HepG2 (cell line): ENCODE data around the gene OR8G5. TPM values are rescaled to one million over a fixed set of nuclear protein-coding genes. Genes with fewer than 3 reads are reported as not detected.

Source experiments
- ATAC-seq: fragments of 200-7000 bp; cut with Tn5 transposase; 3 replicates; pipeline ENCODE4 v1.9.1; 2020; ENCODE audit warnings: mild to moderate bottlenecking, moderate library complexity
- BruUV-seq: library from RNA; stranded (reverse); fragments of 400-500 nt; replicated peaks from 2 replicates; lab custom pipeline; 2021; lab: Mats Ljungman, UMichigan
- CTCF ChIA-PET: fragments of 300-600 bp; formaldehyde crosslinking; extraction: SDS; loops from one replicate; lab custom pipeline; 2021; ENCODE audit warnings: low total read pairs, inconsistent platforms, low intra/inter-chr PET ratio; lab: Yijun Ruan, JAX
- POLR2A ChIA-PET: fragments of 350-600 bp; sonication (Branson Sonifier 250); formaldehyde crosslinking; loops from one replicate; lab custom pipeline; 2020; ENCODE audit warnings: antibody characterized with exemption, inconsistent platforms; lab: Yijun Ruan, JAX
- DNase-seq: peaks from one replicate; pipeline ENCODE4 v3.0.0-alpha.2; 2015; ENCODE audit warnings: low spot score
- FAIRE-seq: peaks from 3 replicates; lab custom pipeline; 2011; peaks lifted over from hg19 to GRCh38; lab: Jason Lieb, UNC
- H2AFZ ChIP-seq: one replicate; pipeline ENCODE4 v1.6.1; 2011; ENCODE audit warnings: low read length, inconsistent platforms
- H3K27ac ChIP-seq: fragments of 300-600 bp; 3 replicates; pipeline ENCODE4 v1.8.0; 2011; ENCODE audit warnings: mixed run types, mild to moderate bottlenecking, mixed read lengths, low read length, inconsistent platforms; ENCODE audit not compliant: insufficient read depth; ENCODE audit errors: extremely low read length
- H3K27me3 ChIP-seq, 2 experiments: fragments of 200-600 bp in 1 of 2; 2 replicates in 1 of 2; 3 replicates in 1 of 2; pipeline versions ENCODE4 v1.6.0 to v1.8.0; 2011; ENCODE audit warnings: low read length in 2 of 2, mild to moderate bottlenecking in 2 of 2, moderate library complexity in 2 of 2, inconsistent platforms in 1 of 2; ENCODE audit not compliant: insufficient read depth in 2 of 2, control insufficient read depth in 1 of 2
- H3K36me3 ChIP-seq, 2 experiments: fragments of 200-600 bp in 1 of 2; replicated peaks in 1 of 2; 2 replicates in 1 of 2; 3 replicates in 1 of 2; pipeline versions ENCODE4 v1.5.1 to v1.8.0; 2011; ENCODE audit warnings: low read length in 2 of 2, inconsistent platforms in 1 of 2; ENCODE audit not compliant: insufficient read depth in 2 of 2, control insufficient read depth in 1 of 2
- H3K4me1 ChIP-seq: 2 replicates; pipeline ENCODE4 v1.5.1; 2012; ENCODE audit warnings: low read length, inconsistent platforms; ENCODE audit not compliant: insufficient read depth
- H3K4me2 ChIP-seq: 2 replicates; pipeline ENCODE4 v1.6.0; 2011; ENCODE audit warnings: low read depth, low read length, inconsistent platforms
- H3K4me3 ChIP-seq, 3 experiments: fragments of 200-600 bp in 1 of 3; sonication (generic), shearing (Covaris generic) in 1 of 3; replicated peaks in 1 of 3; 2 replicates each; pipeline ENCODE4 v1.5.1; 2011 to 2016; ENCODE audit warnings: low read length in 3 of 3, inconsistent platforms in 2 of 3, low read depth in 2 of 3, mild to moderate bottlenecking in 2 of 3, control low read depth in 1 of 3, mixed read lengths in 1 of 3; ENCODE audit not compliant: insufficient read depth in 1 of 3
- H3K79me2 ChIP-seq: one replicate; pipeline ENCODE4 v1.6.1; 2011; ENCODE audit warnings: low read length, inconsistent platforms; ENCODE audit not compliant: insufficient read depth
- H3K9ac ChIP-seq: 2 replicates; pipeline ENCODE4 v1.6.0; 2011; ENCODE audit warnings: mild to moderate bottlenecking, low read depth, low read length, inconsistent platforms; ENCODE audit not compliant: insufficient read depth
- H3K9me3 ChIP-seq: 2 replicates; pipeline ENCODE4 v1.5.1; 2012; ENCODE audit warnings: mild to moderate bottlenecking, low read length
- H4K20me1 ChIP-seq: 2 replicates; pipeline ENCODE4 v1.6.0; 2011; ENCODE audit warnings: inconsistent platforms, mild to moderate bottlenecking, low read length, moderate library complexity; ENCODE audit not compliant: insufficient read depth
- DNMT1 ChIP-seq: sonication (generic); formaldehyde crosslinking; IDR thresholded peaks from 2 replicates; pipeline ENCODE4 v1.5.1; 2020; ENCODE audit warnings: mild to moderate bottlenecking, missing genetic modification reagents
- GMEB1 ChIP-seq: sonication (generic); formaldehyde crosslinking; IDR thresholded peaks from 2 replicates; pipeline ENCODE4 v1.5.1; 2020; ENCODE audit warnings: missing genetic modification reagents, mild to moderate bottlenecking, borderline replicate concordance
- GTF2F1 ChIP-seq: fragments of 150-350 bp; IDR thresholded peaks from 2 replicates; pipeline ENCODE4 v1.6.1; 2014; ENCODE audit warnings: low read length
- HIVEP1 ChIP-seq: sonication (generic); formaldehyde crosslinking; IDR thresholded peaks from 2 replicates; pipeline ENCODE4 v1.4.0; 2020; ENCODE audit warnings: mild to moderate bottlenecking, missing genetic modification reagents
- IRX3 ChIP-seq: sonication (generic); formaldehyde crosslinking; IDR thresholded peaks from 2 replicates; pipeline ENCODE4 v1.8.1; 2023; ENCODE audit warnings: mild to moderate bottlenecking, low read depth, missing genetic modification reagents, borderline replicate concordance
- KDM5B ChIP-seq: sonication (generic); formaldehyde crosslinking; IDR thresholded peaks from 2 replicates; pipeline ENCODE4 v1.4.0; 2020; ENCODE audit warnings: missing genetic modification reagents, mild to moderate bottlenecking, borderline replicate concordance
- NKX3-1 ChIP-seq: sonication (generic); formaldehyde crosslinking; IDR thresholded peaks from 2 replicates; pipeline ENCODE4 v1.5.0; 2020; ENCODE audit warnings: missing genetic modification reagents
- NR2F6 ChIP-seq, 2 experiments: IDR thresholded peaks; 2 replicates each; pipeline ENCODE4 v1.6.1; 2016; ENCODE audit warnings: antibody characterized with exemption in 1 of 2, mild to moderate bottlenecking in 1 of 2
- TFDP2 ChIP-seq: sonication (generic); formaldehyde crosslinking; IDR thresholded peaks from 2 replicates; pipeline ENCODE4 v1.4.0; 2020; ENCODE audit warnings: missing genetic modification reagents
- ZNF503 ChIP-seq: sonication (generic); formaldehyde crosslinking; IDR thresholded peaks from 2 replicates; pipeline ENCODE4 v1.4.0; 2020; ENCODE audit warnings: missing genetic modification reagents
- ZNF598 ChIP-seq: sonication (generic); formaldehyde crosslinking; IDR thresholded peaks from 2 replicates; pipeline ENCODE4 v1.5.1; 2020; ENCODE audit warnings: mild to moderate bottlenecking, missing genetic modification reagents, borderline replicate concordance
- ZNF792 ChIP-seq: IDR thresholded peaks from 2 replicates; pipeline ENCODE4 v1.6.1; 2016
- ZUFSP ChIP-seq: sonication (generic); formaldehyde crosslinking; IDR thresholded peaks from 2 replicates; pipeline ENCODE4 v1.9.0; 2021; ENCODE audit warnings: missing genetic modification reagents, mild to moderate bottlenecking, borderline replicate concordance
- whole genome bisulfite sequencing: methylation state at CpG from one replicate; pipeline ENCODE4 v1.1.6; 2017; ENCODE audit warnings: low lambda C conversion rate; 5-methylcytosine and 5-hydroxymethylcytosine counted together
- in situ Hi-C: cut with HindIII; loops from 2 replicates; pipeline ENCODE4 v1.10.0; 2017; ENCODE audit warnings: low pct_unique_long_range_greater_than_20kb; ENCODE audit not compliant: extremely low pct_ligation_motif_present
- intact Hi-C: fragments of 100-400 bp; cut with micrococcal nuclease; formaldehyde crosslinking; loops from one replicate; pipeline ENCODE4 v1.10.0; 2022; ENCODE audit not compliant: unreplicated experiment
- polyA plus RNA-seq, 8 experiments: library from polyadenylated mRNA; depleted of rRNA in 3 of 8; stranded (reverse) in 7 of 8; unstranded in 1 of 8; fragments of >200 nt; fragmentation: Illumina TruSeq in 4 of 8; extraction: Trizol in 4 of 8; gene quantifications; 2 replicates each; pipeline versions ENCODE4 v1.2.1 to v1.2.3, GENCODE V29; 2011 to 2016; ENCODE audit warnings: low read depth in 4 of 8, missing spikeins in 1 of 8, mixed read lengths in 1 of 8; ENCODE audit not compliant: insufficient read depth in 1 of 8
- total RNA-seq, 5 experiments: library from RNA; depleted of rRNA; stranded (reverse); fragments of >200 nt; fragmentation: Illumina TruSeq; extraction: Trizol; gene quantifications; 2 replicates each; pipeline ENCODE4 v1.2.3, GENCODE V29; 2016; ENCODE audit warnings: low read depth in 1 of 5

Gene OR8G5
- total and polyA plus RNA-seq, 2 of the 13 experiments (the other 11 are each of a cell fraction or from before 2014, with no cell fraction given): not detected

- POLR2A ChIA-PET: no interaction called here
- Histone ChIP-seq H2AFZ (no peak overlapping the region), H3K79me2 (no peaks in the 10 kb centered on the region), H3K36me3 (no peaks in the 10 kb centered on the region), H3K27ac (no peak overlapping the region), H3K27me3 (no peaks in the 10 kb centered on the region; a peak in 1 of 5 replicates), H3K4me1 (no peaks in the 10 kb centered on the region), H4K20me1 (no peaks in the 10 kb centered on the region), H3K9ac (no peak overlapping the region), H3K9me3 (no peaks in the 10 kb centered on the region), H3K4me3 (no peak overlapping the region), H3K4me2 (no peak overlapping the region)
- FAIRE-seq (no peak), DNase-seq (no peak), ATAC-seq (no peak)
- CTCF ChIA-PET: no interaction called here
- WGBS: 2% methylated on average over 3 of the region's 3 CpGs
- no peak for TF ChIP-seq TFDP2 (CRISPR knock-in tag)
- no peak for TF ChIP-seq KDM5B (CRISPR knock-in tag)
- no peak for TF ChIP-seq ZUFSP (CRISPR knock-in tag)
- TF ChIP-seq NR2F6 (IDR thresholded peaks at IDR 0.05): no peak
- TF ChIP-seq NR2F6 (CRISPR knock-in tag; IDR thresholded peaks at IDR 0.05): no peak
- TF ChIP-seq HIVEP1: no peak
- no peak for TF ChIP-seq ZNF792 (CRISPR knock-in tag)
- in situ Hi-C loops (no loop called here), intact Hi-C loops (no loop called here)
- no TSS peak for BruUV-seq
Observed at GRCh38 chr11:124214027-124214426, 42.1 kb upstream of the OR8G5 start.

- H2AFZ ChIP-seq: no peak overlapping the region
- intact Hi-C loops: no loop called here
- no peak overlapping the region for H3K4me3 ChIP-seq
- H3K27ac ChIP-seq: no peak overlapping the region
- no peaks in the 10 kb centered on the region for H3K36me3 ChIP-seq
- H3K9ac ChIP-seq: no peak overlapping the region
- no peak overlapping the region for H3K4me2 ChIP-seq
- ATAC-seq (no peak), DNase-seq (no peak), FAIRE-seq (no peak)
- no peaks in the 10 kb centered on the region for H3K79me2 ChIP-seq
- POLR2A ChIA-PET: no interaction called here
- in situ Hi-C loops: no loop called here
- no TSS peak for BruUV-seq
- CTCF ChIA-PET: no interaction called here
- TF ChIP-seq IRX3 (CRISPR knock-in tag): no peak
- TF ChIP-seq DNMT1: no peak
- TF ChIP-seq GMEB1 (CRISPR knock-in tag): no peak
- TF ChIP-seq NKX3-1 (CRISPR knock-in tag): no peak
- TF ChIP-seq ZNF503: no peak
- no peak for TF ChIP-seq GTF2F1
- TF ChIP-seq ZNF598: no peak
- no peaks in the 10 kb centered on the region for H3K4me1 ChIP-seq
- no peaks in the 10 kb centered on the region; a peak in 1 of 5 replicates for H3K27me3 ChIP-seq
- H4K20me1 ChIP-seq: no peaks in the 10 kb centered on the region
- no peaks in the 10 kb centered on the region for H3K9me3 ChIP-seq
Observed at GRCh38 chr11:124219126-124219525, 37.0 kb upstream of the OR8G5 start.
